Measurements from ENCODE around the gene NLRP1. TPM values are rescaled to one million over a fixed set of nuclear protein-coding genes. Genes with fewer than 3 reads are reported as not detected.

Gene NLRP1
- total RNA-seq, 1 donor from 2014 or later, result 48.1 TPM

DNA sequence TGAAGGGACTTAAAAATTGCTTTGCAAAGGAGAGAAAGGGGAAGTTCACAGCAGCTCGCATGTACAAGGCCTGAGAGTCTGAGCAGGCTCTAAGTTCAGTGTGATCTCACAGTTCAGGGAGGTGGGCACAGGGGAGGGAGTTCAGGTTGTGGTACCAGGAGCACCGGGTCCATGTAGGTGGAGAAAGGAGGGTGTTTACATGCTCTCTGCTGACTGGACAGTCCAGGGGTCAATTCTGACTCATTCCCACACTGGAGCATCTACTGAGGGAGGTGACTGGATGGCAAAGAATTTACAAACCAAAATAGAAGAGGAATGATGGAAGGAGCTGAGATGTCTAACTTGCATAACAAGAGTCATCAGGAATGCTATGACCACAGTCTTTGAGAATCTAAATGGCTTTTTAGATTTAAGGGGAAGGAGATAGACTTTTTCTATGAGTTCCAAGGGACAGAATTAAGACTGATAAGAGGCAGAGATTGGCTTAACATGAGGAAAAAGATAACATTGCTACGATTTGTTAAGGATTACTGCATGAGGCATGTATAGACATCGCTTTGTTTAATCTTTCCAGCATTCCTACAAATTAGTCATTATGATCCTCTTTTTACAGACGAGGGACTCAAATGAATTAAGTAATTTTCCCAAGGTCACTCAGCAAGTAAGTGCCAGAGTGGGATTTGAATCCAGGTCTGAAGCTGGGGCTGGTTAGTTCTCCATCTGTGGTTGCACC lies 68.1 kb downstream of the NLRP1 start:
- Mint-ChIP-seq H3K36me3 (ENCODE audit: low read depth, unreplicated experiment) (peaks cover 2% of the 10 kb centered on the region), H3K27ac (ENCODE audit: unreplicated experiment) (peak overlapping the region; percentile 81)

DNA sequence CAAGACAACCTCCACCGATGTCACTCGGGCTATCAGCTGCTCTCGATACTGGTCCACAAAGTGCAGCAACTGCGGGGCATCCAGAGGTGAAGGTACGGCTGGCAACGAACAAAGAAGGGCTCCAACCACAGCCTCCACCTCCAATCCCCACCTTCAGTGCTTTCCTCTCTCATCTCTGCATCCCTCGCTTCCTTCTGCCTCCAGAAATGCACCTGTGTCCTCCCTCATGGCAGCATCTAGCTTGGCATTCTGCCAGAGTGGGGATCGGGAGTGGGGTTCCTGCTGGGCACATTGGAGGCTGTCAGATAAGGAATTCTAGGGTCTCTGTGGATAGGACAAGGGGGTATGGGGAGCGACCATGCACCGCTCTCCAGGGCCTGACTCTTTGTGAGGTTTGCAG lies 69.3 kb downstream of the NLRP1 start:
- peaks cover 3% of the 10 kb centered on the region for H3K9me3 Mint-ChIP-seq (ENCODE audit: unreplicated experiment)
- no peaks in the 10 kb centered on the region for H3K9me3 ChIP-seq (ENCODE audit: insufficient read depth, low read depth, low read length)
- H3K4me1 ChIP-seq (ENCODE audit: insufficient read depth, low read length), result peaks cover 14% of the 10 kb centered on the region
- H3K27ac Mint-ChIP-seq (ENCODE audit: unreplicated experiment), result peak overlapping the region; percentile 81
- peaks cover 2% of the 10 kb centered on the region for H3K36me3 Mint-ChIP-seq (ENCODE audit: low read depth, unreplicated experiment)
- H3K79me2 ChIP-seq (ENCODE audit: insufficient read depth, low read length), result no peaks in the 10 kb centered on the region
- no peaks in the 10 kb centered on the region for H4K20me1 ChIP-seq (ENCODE audit: insufficient read depth, low read length)
- H3K4me1 Mint-ChIP-seq (ENCODE audit: low read depth, unreplicated experiment), result peaks cover 17% of the 10 kb centered on the region
- H3K9ac ChIP-seq (ENCODE audit: low read length), result no peak overlapping the region
- no peak overlapping the region for H3K4me3 ChIP-seq (ENCODE audit: insufficient read depth, low read depth, low read length)
- no peak overlapping the region for H2AFZ ChIP-seq (ENCODE audit: low read depth, low read length)
- DNase-seq (ENCODE audit: low read depth) (no peak), FAIRE-seq (no peak)
- no peaks in the 10 kb centered on the region for H3K27me3 ChIP-seq (ENCODE audit: insufficient read depth, low read length)
- H3K27ac ChIP-seq (ENCODE audit: low read depth, low read length), result peak overlapping the region; percentile 78
- H3K36me3 ChIP-seq (ENCODE audit: insufficient read depth, low read length), result no peaks in the 10 kb centered on the region
- no peak for TF ChIP-seq EZH2 (IDR thresholded peaks at IDR 0.05; ENCODE audit: insufficient read depth, low read length)
- TF ChIP-seq, protein P1, sequence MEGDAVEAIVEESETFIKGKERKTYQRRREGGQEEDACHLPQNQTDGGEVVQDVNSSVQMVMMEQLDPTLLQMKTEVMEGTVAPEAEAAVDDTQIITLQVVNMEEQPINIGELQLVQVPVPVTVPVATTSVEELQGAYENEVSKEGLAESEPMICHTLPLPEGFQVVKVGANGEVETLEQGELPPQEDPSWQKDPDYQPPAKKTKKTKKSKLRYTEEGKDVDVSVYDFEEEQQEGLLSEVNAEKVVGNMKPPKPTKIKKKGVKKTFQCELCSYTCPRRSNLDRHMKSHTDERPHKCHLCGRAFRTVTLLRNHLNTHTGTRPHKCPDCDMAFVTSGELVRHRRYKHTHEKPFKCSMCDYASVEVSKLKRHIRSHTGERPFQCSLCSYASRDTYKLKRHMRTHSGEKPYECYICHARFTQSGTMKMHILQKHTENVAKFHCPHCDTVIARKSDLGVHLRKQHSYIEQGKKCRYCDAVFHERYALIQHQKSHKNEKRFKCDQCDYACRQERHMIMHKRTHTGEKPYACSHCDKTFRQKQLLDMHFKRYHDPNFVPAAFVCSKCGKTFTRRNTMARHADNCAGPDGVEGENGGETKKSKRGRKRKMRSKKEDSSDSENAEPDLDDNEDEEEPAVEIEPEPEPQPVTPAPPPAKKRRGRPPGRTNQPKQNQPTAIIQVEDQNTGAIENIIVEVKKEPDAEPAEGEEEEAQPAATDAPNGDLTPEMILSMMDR (IDR thresholded peaks at IDR 0.05; ENCODE audit: insufficient read depth, low read depth, low read length), result no peak
- H3K4me2 ChIP-seq (ENCODE audit: low read length), result no peak overlapping the region
- H3K27me3 Mint-ChIP-seq (ENCODE audit: low read depth, unreplicated experiment), result no peaks in the 10 kb centered on the region
- no peak overlapping the region for H3K4me3 Mint-ChIP-seq (ENCODE audit: unreplicated experiment)

More for the DNA sequence above, 68.1 kb downstream of the NLRP1 start:
- Histone ChIP-seq H3K79me2 (ENCODE audit: insufficient read depth, low read length) (no peaks in the 10 kb centered on the region), H3K36me3 (ENCODE audit: insufficient read depth, low read length) (no peaks in the 10 kb centered on the region), H3K27me3 (ENCODE audit: insufficient read depth, low read length) (no peaks in the 10 kb centered on the region), H2AFZ (ENCODE audit: low read depth, low read length) (no peak overlapping the region), H3K4me2 (ENCODE audit: low read length) (peak overlapping the region; percentile 63), H3K4me1 (ENCODE audit: insufficient read depth, low read length) (peaks cover 14% of the 10 kb centered on the region), H3K27ac (ENCODE audit: low read depth, low read length) (peak overlapping the region; percentile 91), H3K9me3 (ENCODE audit: insufficient read depth, low read depth, low read length) (no peaks in the 10 kb centered on the region), H3K4me3 (ENCODE audit: insufficient read depth, low read depth, low read length) (no peak overlapping the region), H4K20me1 (ENCODE audit: insufficient read depth, low read length) (no peaks in the 10 kb centered on the region), H3K9ac (ENCODE audit: low read length) (peak overlapping the region; percentile 57)
- peak; percentile 100 for FAIRE-seq
- peak; percentile 99 for DNase-seq (ENCODE audit: low read depth)
- H3K9me3 Mint-ChIP-seq (ENCODE audit: unreplicated experiment), result peaks cover 5% of the 10 kb centered on the region
- peak overlapping the region; percentile 34 for H3K4me3 Mint-ChIP-seq (ENCODE audit: unreplicated experiment)
- no peaks in the 10 kb centered on the region for H3K27me3 Mint-ChIP-seq (ENCODE audit: low read depth, unreplicated experiment)
- TF ChIP-seq, protein P1 (IDR thresholded peaks at IDR 0.05; ENCODE audit: insufficient read depth, low read depth, low read length), result no peak
- TF ChIP-seq EZH2 (IDR thresholded peaks at IDR 0.05; ENCODE audit: insufficient read depth, low read length), result no peak
- H3K4me1 Mint-ChIP-seq (ENCODE audit: low read depth, unreplicated experiment), result peaks cover 28% of the 10 kb centered on the region

DNA sequence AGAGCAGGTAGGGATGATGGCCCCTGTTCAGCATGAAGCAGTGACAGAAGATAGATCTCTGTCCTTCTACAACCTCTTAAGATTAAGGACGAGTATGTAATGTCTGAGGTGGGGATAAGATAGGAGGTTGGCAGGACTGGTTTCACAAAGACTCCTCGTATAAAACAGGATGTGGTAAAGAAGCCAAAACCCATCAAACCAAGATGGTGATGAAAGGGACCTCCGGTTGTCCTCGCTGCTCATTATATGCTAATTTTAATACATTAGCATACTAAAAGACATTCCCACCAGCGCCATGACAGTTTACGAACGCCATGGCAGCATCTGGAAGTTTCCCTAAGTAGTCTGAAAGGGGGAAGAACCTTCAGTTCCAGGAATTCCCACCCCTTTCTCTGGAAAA lies 70.7 kb downstream of the NLRP1 start:
- no peak overlapping the region for H3K4me2 ChIP-seq (ENCODE audit: low read length)
- no peak overlapping the region for H3K4me3 ChIP-seq (ENCODE audit: insufficient read depth, low read depth, low read length)
- H3K4me1 Mint-ChIP-seq (ENCODE audit: low read depth, unreplicated experiment), result peaks cover 20% of the 10 kb centered on the region
- no peaks in the 10 kb centered on the region for H3K27me3 Mint-ChIP-seq (ENCODE audit: low read depth, unreplicated experiment)
- no peak for FAIRE-seq
- H3K27me3 ChIP-seq (ENCODE audit: insufficient read depth, low read length), result no peaks in the 10 kb centered on the region
- TF ChIP-seq, protein P1 (IDR thresholded peaks at IDR 0.05; ENCODE audit: insufficient read depth, low read depth, low read length), result no peak
- no peak for TF ChIP-seq EZH2 (IDR thresholded peaks at IDR 0.05; ENCODE audit: insufficient read depth, low read length)
- peaks cover 2% of the 10 kb centered on the region for H3K36me3 Mint-ChIP-seq (ENCODE audit: low read depth, unreplicated experiment)
- no peak overlapping the region for H3K27ac Mint-ChIP-seq (ENCODE audit: unreplicated experiment)
- peaks cover 26% of the 10 kb centered on the region for H3K4me1 ChIP-seq (ENCODE audit: insufficient read depth, low read length)
- H3K4me3 Mint-ChIP-seq (ENCODE audit: unreplicated experiment), result no peak overlapping the region
- no peak overlapping the region for H3K9ac ChIP-seq (ENCODE audit: low read length)
- no peaks in the 10 kb centered on the region for H3K9me3 ChIP-seq (ENCODE audit: insufficient read depth, low read depth, low read length)
- H3K27ac ChIP-seq (ENCODE audit: low read depth, low read length), result no peak overlapping the region
- DNase-seq (ENCODE audit: low read depth), result no peak
- peaks cover 5% of the 10 kb centered on the region for H3K9me3 Mint-ChIP-seq (ENCODE audit: unreplicated experiment)
- no peaks in the 10 kb centered on the region for H4K20me1 ChIP-seq (ENCODE audit: insufficient read depth, low read length)
- no peak overlapping the region for H2AFZ ChIP-seq (ENCODE audit: low read depth, low read length)
- no peaks in the 10 kb centered on the region for H3K79me2 ChIP-seq (ENCODE audit: insufficient read depth, low read length)
- no peaks in the 10 kb centered on the region for H3K36me3 ChIP-seq (ENCODE audit: insufficient read depth, low read length)

Measured in astrocyte (in vitro differentiated cells and primary cell).